Vagina (tissue), 2 donors: Measurements from ENCODE around the gene SLU7.

Experiments used
- CTCF ChIP-seq, 3 experiments: fragments of 450-650 bp in 2 of 3; fragments of 200-600 bp in 1 of 3; sonication (generic) in 1 of 3; IDR thresholded peaks; one replicate each; pipeline ENCODE4 v1.5.1; 2017 to 2019; ENCODE audit warnings: antibody characterized with exemption in 3 of 3, mild to moderate bottlenecking in 2 of 3, moderate library complexity in 2 of 3
- POLR2A ChIP-seq, 2 donors: fragments of 450-650 bp; IDR thresholded peaks; one replicate each; pipeline ENCODE4 v1.6.1; 2017; ENCODE audit warnings: antibody characterized with exemption in 2 of 2, mild to moderate bottlenecking in 2 of 2, moderate library complexity in 2 of 2
- POLR2AphosphoS5 ChIP-seq, 2 donors: sonication (generic); formaldehyde crosslinking; IDR thresholded peaks; one replicate each; pipeline ENCODE4 v1.9.0; 2017; ENCODE audit warnings: antibody characterized with exemption in 2 of 2, mild to moderate bottlenecking in 2 of 2, low read depth in 1 of 2; ENCODE audit not compliant: insufficient read depth in 1 of 2

GRCh38 chr5:160379511-160379910 is 39.4 kb downstream of the SLU7 start:
- no peak for TF ChIP-seq POLR2AphosphoS5 (IDR thresholded peaks at IDR 0.05; ENCODE audit: insufficient read depth in 1 of 2, low read depth in 1 of 2)
- no peak for TF ChIP-seq CTCF (IDR thresholded peaks at IDR 0.05)
- no peak for TF ChIP-seq POLR2A (IDR thresholded peaks at IDR 0.05)
